Activated naive CD8-positive, alpha-beta T cell treated with anti-CD3 and anti-CD28 coated beads, Interleukin-2, amount 10 ng/mL, durations not matched to agents 7 days and 5 days (primary cell): Measurements from ENCODE around the gene RGS6. TPM values are rescaled to one million over a fixed set of nuclear protein-coding genes. Genes with fewer than 3 reads are reported as not detected.
A peak's percentile ranks its signal among the peaks of the same experiment; 100 is the strongest.

Experiments
- ATAC-seq: fragments of 150-1000 bp; cut with Tn5 transposase; one replicate; pipeline ENCODE4 v1.10.0; 2021; ENCODE audit warnings: low read depth, moderate library complexity
- POLR2A ChIA-PET: fragments of 350-600 bp; sonication (Branson Sonifier 250); formaldehyde crosslinking; loops from one replicate; lab custom pipeline; 2021; ENCODE audit warnings: antibody characterized with exemption; lab: Charles Lee
- DNase-seq: peaks from one replicate; pipeline ENCODE4 v3.0.0; 2021
- H3K27ac Mint-ChIP-seq: one replicate; pipeline ENCODE4 v1.8.0; 2022; ENCODE audit warnings: mild to moderate bottlenecking, mixed read lengths
- H3K27me3 Mint-ChIP-seq: one replicate; pipeline ENCODE4 v1.8.0; 2022; ENCODE audit warnings: mild to moderate bottlenecking, moderate library complexity, mixed read lengths
- H3K36me3 Mint-ChIP-seq: one replicate; pipeline ENCODE4 v1.8.0; 2021; ENCODE audit warnings: mild to moderate bottlenecking, mixed read lengths
- H3K4me1 Mint-ChIP-seq: one replicate; pipeline ENCODE4 v1.8.0; 2021; ENCODE audit warnings: mixed read lengths
- H3K4me3 Mint-ChIP-seq: one replicate; pipeline ENCODE4 v1.8.0; 2022; ENCODE audit warnings: mild to moderate bottlenecking, moderate library complexity, mixed read lengths
- H3K9me3 Mint-ChIP-seq: one replicate; pipeline ENCODE4 v1.8.0; 2021; ENCODE audit warnings: mixed read lengths
- total RNA-seq, 2 experiments: library from RNA; stranded (reverse); gene quantifications; one replicate each; pipeline ENCODE4 v1.2.3, GENCODE V29; 2021

The RGS6 gene
- total RNA-seq, 2 experiments from 2014 or later: 0.08 TPM; not detected in 1

DNA sequence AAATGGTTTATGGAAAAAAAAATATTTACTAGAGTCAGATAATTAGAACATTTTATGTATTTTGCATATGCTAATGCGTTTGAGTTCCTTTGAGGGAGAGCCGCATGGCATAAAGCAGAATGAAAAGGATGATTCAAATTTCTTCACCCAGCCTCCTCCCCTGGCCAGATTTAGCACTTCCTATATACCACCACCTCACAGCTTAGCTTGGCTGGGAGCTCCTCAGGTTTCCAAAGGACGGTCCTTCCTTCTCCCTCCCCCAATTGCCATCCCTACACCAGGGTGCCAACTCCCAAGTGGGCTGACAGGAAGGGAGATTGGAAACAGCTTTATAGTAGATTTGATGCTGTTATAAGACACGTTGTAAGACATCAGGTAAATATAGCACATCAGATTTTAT is 157.4 kb downstream of the RGS6 start:
- Mint-ChIP-seq H3K36me3 (no peaks in the 10 kb centered on the region), H3K4me1 (no peaks in the 10 kb centered on the region), H3K4me3 (no peak overlapping the region), H3K9me3 (no peaks in the 10 kb centered on the region), H3K27ac (no peak overlapping the region), H3K27me3 (peaks cover 14% of the 10 kb centered on the region)
- ATAC-seq: no peak
- DNase-seq: no peak
- POLR2A ChIA-PET: no interaction called here

DNA sequence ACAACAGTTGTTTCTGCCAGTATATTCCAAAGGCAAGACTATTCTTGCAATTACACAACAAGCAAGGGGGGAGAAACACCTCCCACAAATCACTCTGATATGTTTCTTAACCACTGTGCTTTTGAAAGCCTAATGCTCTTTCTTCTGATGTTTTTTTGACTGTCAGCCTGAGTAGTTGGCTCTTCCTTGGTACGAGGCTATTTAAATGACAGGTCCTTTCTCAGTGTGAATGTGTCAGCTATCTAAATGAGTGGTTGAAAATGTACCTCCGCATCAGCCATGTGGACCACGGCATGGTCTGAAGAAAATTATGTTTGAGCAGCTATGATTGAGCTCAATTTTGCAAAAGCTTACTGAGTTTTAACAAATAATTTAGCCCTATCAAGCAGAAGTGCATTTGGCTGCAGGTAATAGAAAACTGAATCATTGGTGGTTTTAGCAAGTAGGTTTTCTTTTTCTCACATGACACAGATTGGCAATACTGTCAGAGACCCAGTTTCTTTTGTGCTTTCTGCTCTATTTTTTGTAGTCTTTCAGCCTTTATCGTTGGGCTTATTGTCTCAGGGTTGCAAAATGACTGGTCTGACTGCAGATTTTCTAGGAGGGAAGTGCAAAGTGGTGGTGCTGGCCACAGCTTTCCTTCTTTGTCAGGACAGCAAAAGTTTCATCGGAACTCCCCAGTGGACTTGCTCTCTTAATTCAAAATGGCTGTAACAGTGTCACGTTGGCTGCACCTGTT is 162.8 kb downstream of the RGS6 start:
- Mint-ChIP-seq H3K36me3 (no peaks in the 10 kb centered on the region), H3K27me3 (peaks cover 18% of the 10 kb centered on the region), H3K27ac (no peak overlapping the region), H3K9me3 (no peaks in the 10 kb centered on the region), H3K4me3 (no peak overlapping the region), H3K4me1 (no peaks in the 10 kb centered on the region)
- ATAC-seq (no peak), DNase-seq (no peak)
- POLR2A ChIA-PET: no interaction called here

GRCh38 chr14:72097173-72097783 is 165.0 kb downstream of the RGS6 start:
- Mint-ChIP-seq H3K4me1 (no peaks in the 10 kb centered on the region), H3K27ac (no peak overlapping the region), H3K4me3 (no peak overlapping the region), H3K9me3 (no peaks in the 10 kb centered on the region), H3K27me3 (peaks cover 19% of the 10 kb centered on the region), H3K36me3 (no peaks in the 10 kb centered on the region)
- no peak for ATAC-seq
- POLR2A ChIA-PET: no interaction called here
- no peak for DNase-seq

GRCh38 chr14:72098210-72098609 is 166.0 kb downstream of the RGS6 start:
- DNase-seq: no peak
- no peak for ATAC-seq
- Mint-ChIP-seq H3K4me3 (no peak overlapping the region), H3K27ac (no peak overlapping the region), H3K4me1 (no peaks in the 10 kb centered on the region), H3K36me3 (no peaks in the 10 kb centered on the region), H3K9me3 (no peaks in the 10 kb centered on the region), H3K27me3 (peaks cover 19% of the 10 kb centered on the region)
- POLR2A ChIA-PET: no interaction called here

- ATAC-seq (no peak), DNase-seq (no peak)
- no peaks in the 10 kb centered on the region for H3K9me3 Mint-ChIP-seq
- peaks cover 17% of the 10 kb centered on the region for H3K27me3 Mint-ChIP-seq
- H3K27ac Mint-ChIP-seq: no peak overlapping the region
- H3K4me1 Mint-ChIP-seq: no peaks in the 10 kb centered on the region
- POLR2A ChIA-PET: no interaction called here
- no peaks in the 10 kb centered on the region for H3K36me3 Mint-ChIP-seq
- H3K4me3 Mint-ChIP-seq: no peak overlapping the region
These were observed 167.3 kb downstream of the RGS6 start for GRCh38 chr14:72099566-72099965.

- Mint-ChIP-seq H3K9me3 (no peaks in the 10 kb centered on the region), H3K36me3 (no peaks in the 10 kb centered on the region), H3K27ac (no peak overlapping the region), H3K27me3 (peaks cover 42% of the 10 kb centered on the region), H3K4me3 (no peak overlapping the region), H3K4me1 (no peaks in the 10 kb centered on the region)
- peak; percentile 56 for DNase-seq
- ATAC-seq: no peak
- POLR2A ChIA-PET: no interaction called here
These were observed 171.9 kb downstream of the RGS6 start for GRCh38 chr14:72104011-72104613.

DNA sequence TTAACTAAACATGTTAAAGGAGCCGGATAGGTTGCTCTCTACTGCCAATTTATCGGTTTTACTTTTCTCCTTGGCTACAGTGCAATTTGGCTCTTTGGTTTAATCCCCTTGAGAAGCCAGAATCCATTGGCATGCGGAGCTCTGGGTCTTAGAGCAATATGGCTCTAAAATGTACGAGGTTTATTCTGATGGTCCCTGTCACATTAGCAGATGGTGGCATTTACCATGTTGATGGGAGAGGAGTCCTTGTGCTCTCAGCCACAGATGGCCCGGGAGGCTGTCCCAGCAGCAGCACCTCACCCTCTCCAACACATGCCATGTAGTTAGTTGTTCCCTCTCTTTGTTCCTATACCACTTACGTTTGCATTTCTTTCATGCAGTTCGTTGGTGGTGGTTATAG is 179.7 kb downstream of the RGS6 start:
- peaks cover 30% of the 10 kb centered on the region for H3K27me3 Mint-ChIP-seq
- H3K27ac Mint-ChIP-seq: no peak overlapping the region
- no peaks in the 10 kb centered on the region for H3K36me3 Mint-ChIP-seq
- ATAC-seq: no peak
- no peaks in the 10 kb centered on the region for H3K9me3 Mint-ChIP-seq
- POLR2A ChIA-PET: no interaction called here
- no peak for DNase-seq
- no peaks in the 10 kb centered on the region for H3K4me1 Mint-ChIP-seq
- no peak overlapping the region for H3K4me3 Mint-ChIP-seq

DNA sequence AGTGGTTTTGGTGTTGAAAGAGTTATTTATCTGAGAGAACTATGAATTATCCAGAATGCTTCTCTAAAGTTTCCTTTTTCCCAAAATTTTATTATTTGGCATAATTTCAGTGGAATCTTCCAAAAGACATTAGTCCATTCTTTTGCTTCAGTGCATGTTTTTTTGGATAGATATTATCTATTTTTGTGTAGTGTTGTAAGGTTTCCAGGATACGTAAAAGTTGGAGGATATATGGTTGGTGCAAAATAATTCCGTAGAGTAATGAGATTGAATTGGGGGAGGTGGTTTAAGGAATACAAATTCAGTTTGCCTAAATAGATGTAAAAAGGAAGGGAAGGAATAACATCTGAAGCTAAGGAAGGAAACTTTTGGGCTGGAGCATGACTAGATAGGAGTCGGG is 186.6 kb downstream of the RGS6 start:
- Mint-ChIP-seq H3K4me3 (no peak overlapping the region), H3K27me3 (peaks cover 10% of the 10 kb centered on the region), H3K9me3 (no peaks in the 10 kb centered on the region), H3K27ac (no peak overlapping the region), H3K36me3 (no peaks in the 10 kb centered on the region), H3K4me1 (no peaks in the 10 kb centered on the region)
- ATAC-seq (no peak), DNase-seq (no peak)
- POLR2A ChIA-PET: no interaction called here

DNA sequence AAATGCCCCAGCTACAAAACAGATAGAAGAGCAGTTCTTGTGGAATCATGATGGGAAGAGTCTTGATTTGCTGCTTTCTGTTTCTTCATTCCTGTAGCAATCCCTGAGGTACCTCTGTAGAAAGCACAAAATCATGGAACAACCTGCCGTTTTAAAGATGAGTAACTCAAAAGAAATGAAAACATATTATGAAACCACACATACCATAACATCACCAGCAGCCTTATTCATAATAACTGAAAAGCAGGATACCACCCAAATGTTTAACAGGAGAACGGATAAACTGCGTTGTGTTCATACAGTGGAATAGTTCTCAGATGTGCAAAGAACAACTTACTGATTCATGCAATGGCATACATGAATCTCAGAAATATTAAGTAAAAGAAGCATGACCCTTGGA is 188.1 kb downstream of the RGS6 start:
- H3K4me1 Mint-ChIP-seq: no peaks in the 10 kb centered on the region
- POLR2A ChIA-PET: no interaction called here
- no peak for DNase-seq
- H3K36me3 Mint-ChIP-seq: no peaks in the 10 kb centered on the region
- H3K4me3 Mint-ChIP-seq: no peak overlapping the region
- H3K27ac Mint-ChIP-seq: no peak overlapping the region
- H3K27me3 Mint-ChIP-seq: peaks cover 15% of the 10 kb centered on the region
- no peak for ATAC-seq
- H3K9me3 Mint-ChIP-seq: no peaks in the 10 kb centered on the region

DNA sequence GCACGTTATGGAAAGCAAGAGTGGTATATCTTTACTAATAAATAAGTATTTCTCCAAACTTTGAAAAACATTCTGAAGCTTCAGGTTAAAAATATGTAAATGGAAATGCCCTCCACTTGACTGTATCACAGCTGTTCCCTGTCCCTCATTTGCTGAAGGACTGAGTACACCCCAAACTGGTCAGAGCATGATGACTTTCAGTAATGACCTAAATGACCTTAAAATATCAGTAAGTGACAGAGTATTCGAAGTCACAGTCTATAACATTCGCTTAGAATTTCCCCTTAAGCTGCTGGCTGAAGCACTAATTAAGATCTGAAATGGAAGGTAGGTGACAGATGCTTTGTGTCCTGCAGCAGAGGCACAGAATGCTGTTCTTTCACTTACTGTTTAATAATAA is 191.5 kb downstream of the RGS6 start:
- peaks cover 32% of the 10 kb centered on the region for H3K27me3 Mint-ChIP-seq
- ATAC-seq: no peak

GRCh38 chr14:72124171-72124570 is 191.9 kb downstream of the RGS6 start:
- Mint-ChIP-seq H3K9me3 (no peaks in the 10 kb centered on the region), H3K27me3 (peaks cover 34% of the 10 kb centered on the region), H3K4me3 (no peak overlapping the region), H3K36me3 (no peaks in the 10 kb centered on the region), H3K4me1 (no peaks in the 10 kb centered on the region), H3K27ac (no peak overlapping the region)
- POLR2A ChIA-PET: no interaction called here
- DNase-seq: no peak
- ATAC-seq: no peak

More for the DNA sequence above, 191.5 kb downstream of the RGS6 start:
- H3K4me3 Mint-ChIP-seq: no peak overlapping the region
- no peak overlapping the region for H3K27ac Mint-ChIP-seq
- POLR2A ChIA-PET: no interaction called here
- no peaks in the 10 kb centered on the region for H3K36me3 Mint-ChIP-seq
- no peaks in the 10 kb centered on the region for H3K9me3 Mint-ChIP-seq
- DNase-seq: no peak
- no peaks in the 10 kb centered on the region for H3K4me1 Mint-ChIP-seq

DNA sequence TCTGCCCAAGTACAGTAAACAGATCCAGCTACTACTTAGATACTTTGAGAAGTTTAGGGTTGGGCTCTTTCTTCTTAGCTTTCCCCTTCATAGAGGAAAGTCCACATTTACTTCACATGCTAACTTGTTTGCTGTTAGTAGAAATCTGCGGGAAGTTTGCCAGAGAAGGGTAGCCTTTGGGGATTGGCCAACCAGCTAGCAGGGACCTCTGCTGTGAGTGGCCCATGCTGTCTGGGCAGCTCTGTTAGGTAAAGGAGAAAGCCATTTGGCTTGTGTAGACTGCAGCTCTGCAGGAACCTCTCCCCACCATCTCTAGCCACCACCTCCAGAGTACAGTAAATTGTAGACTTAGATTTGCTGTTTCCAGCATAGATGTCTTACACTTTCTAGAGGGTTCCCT is 193.9 kb downstream of the RGS6 start:
- peaks cover 1% of the 10 kb centered on the region for H3K9me3 Mint-ChIP-seq
- H3K27ac Mint-ChIP-seq: no peak overlapping the region
- ATAC-seq: no peak
- H3K4me3 Mint-ChIP-seq: no peak overlapping the region
- H3K4me1 Mint-ChIP-seq: no peaks in the 10 kb centered on the region
- POLR2A ChIA-PET: no interaction called here
- DNase-seq: no peak
- no peaks in the 10 kb centered on the region for H3K36me3 Mint-ChIP-seq
- peaks cover 43% of the 10 kb centered on the region for H3K27me3 Mint-ChIP-seq

DNA sequence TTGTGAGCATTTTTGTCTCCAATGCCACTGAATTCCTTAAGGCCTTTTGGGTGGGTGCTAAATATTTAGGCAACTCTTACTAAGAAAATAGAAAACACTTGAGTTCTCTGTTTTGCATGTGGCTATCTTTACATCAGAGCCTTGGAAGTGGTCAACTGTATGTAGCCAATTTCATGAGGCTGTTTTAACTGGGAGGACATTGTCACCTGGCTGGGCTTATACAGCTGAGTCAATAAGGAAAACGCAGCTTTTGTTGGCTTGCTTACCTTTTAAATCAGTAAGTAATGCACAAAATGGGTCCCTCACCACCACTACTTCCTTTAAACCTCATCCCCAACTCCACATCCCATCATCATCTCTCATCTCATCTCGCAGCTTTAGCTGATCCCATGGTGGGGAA is 194.3 kb downstream of the RGS6 start:
- POLR2A ChIA-PET: no interaction called here
- H3K9me3 Mint-ChIP-seq: peaks cover 1% of the 10 kb centered on the region
- H3K27me3 Mint-ChIP-seq: peaks cover 44% of the 10 kb centered on the region
- no peak for DNase-seq
- H3K27ac Mint-ChIP-seq: no peak overlapping the region
- no peaks in the 10 kb centered on the region for H3K36me3 Mint-ChIP-seq
- ATAC-seq: no peak
- no peaks in the 10 kb centered on the region for H3K4me1 Mint-ChIP-seq
- H3K4me3 Mint-ChIP-seq: no peak overlapping the region

- no peak for ATAC-seq
- no peak for DNase-seq
- peaks cover 1% of the 10 kb centered on the region for H3K9me3 Mint-ChIP-seq
- H3K36me3 Mint-ChIP-seq: no peaks in the 10 kb centered on the region
- peaks cover 39% of the 10 kb centered on the region for H3K27me3 Mint-ChIP-seq
- POLR2A ChIA-PET: no interaction called here
- H3K27ac Mint-ChIP-seq: no peak overlapping the region
- no peak overlapping the region for H3K4me3 Mint-ChIP-seq
- no peaks in the 10 kb centered on the region for H3K4me1 Mint-ChIP-seq
These were observed 196.4 kb downstream of the RGS6 start for GRCh38 chr14:72128629-72129028.
